ENCODE measurements around the gene ZFAND3.

The ZFAND3 gene

GRCh38 chr6:38176797-38177751 lies 357.5 kb downstream of the ZFAND3 start:
- no peak for DNase-seq (ENCODE audit: low read depth, low spot score)
- H3K4me3 ChIP-seq (ENCODE audit: low read length), result no peak overlapping the region

- DNase-seq (ENCODE audit: low read depth, low spot score), result no peak
- H3K4me3 ChIP-seq (ENCODE audit: low read length), result no peak overlapping the region
These were observed 358.5 kb downstream of the ZFAND3 start for GRCh38 chr6:38177882-38178583.

GRCh38 chr6:38178584-38178886 lies 359.0 kb downstream of the ZFAND3 start:
- H3K4me3 ChIP-seq (ENCODE audit: low read length), result no peak overlapping the region
- DNase-seq (ENCODE audit: low read depth, low spot score), result no peak

- no peak for DNase-seq (ENCODE audit: low read depth, low spot score)
- H3K4me3 ChIP-seq (ENCODE audit: low read length), result no peak overlapping the region
These were observed 359.8 kb downstream of the ZFAND3 start for GRCh38 chr6:38179300-38179699.

- no peak for DNase-seq (ENCODE audit: low read depth, low spot score)
These were observed 360.4 kb downstream of the ZFAND3 start for GRCh38 chr6:38179794-38180430.

GRCh38 chr6:38180586-38180985 lies 361.1 kb downstream of the ZFAND3 start:
- no peak overlapping the region for H3K4me3 ChIP-seq (ENCODE audit: low read length)
- DNase-seq (ENCODE audit: low read depth, low spot score), result no peak

More at GRCh38 chr6:38179794-38180430, 360.4 kb downstream of the ZFAND3 start:
- H3K4me3 ChIP-seq (ENCODE audit: low read length), result no peak overlapping the region

GRCh38 chr6:38182426-38182825 lies 362.9 kb downstream of the ZFAND3 start:
- DNase-seq (ENCODE audit: low read depth, low spot score), result no peak
- no peak overlapping the region for H3K4me3 ChIP-seq (ENCODE audit: low read length)

- no peak overlapping the region for H3K4me3 ChIP-seq (ENCODE audit: low read length)
- no peak for DNase-seq (ENCODE audit: low read depth, low spot score)
These were observed 364.5 kb downstream of the ZFAND3 start for GRCh38 chr6:38183856-38184584.

- no peak for DNase-seq (ENCODE audit: low read depth, low spot score)
These were observed 365.1 kb downstream of the ZFAND3 start for GRCh38 chr6:38184585-38185080.

GRCh38 chr6:38185244-38185643 lies 365.7 kb downstream of the ZFAND3 start:
- DNase-seq (ENCODE audit: low read depth, low spot score), result no peak
- no peak overlapping the region for H3K4me3 ChIP-seq (ENCODE audit: low read length)

More at GRCh38 chr6:38184585-38185080, 365.1 kb downstream of the ZFAND3 start:
- H3K4me3 ChIP-seq (ENCODE audit: low read length), result no peak overlapping the region

- no peak for DNase-seq (ENCODE audit: low read depth, low spot score)
- H3K4me3 ChIP-seq (ENCODE audit: low read length), result no peak overlapping the region
These were observed 366.2 kb downstream of the ZFAND3 start for GRCh38 chr6:38185752-38186151.

- no peak overlapping the region for H3K4me3 ChIP-seq (ENCODE audit: low read length)
These were observed 367.8 kb downstream of the ZFAND3 start for GRCh38 chr6:38187325-38187724.

GRCh38 chr6:38187811-38188590 lies 368.5 kb downstream of the ZFAND3 start:
- DNase-seq (ENCODE audit: low read depth, low spot score), result no peak
- no peak overlapping the region for H3K4me3 ChIP-seq (ENCODE audit: low read length)

More at GRCh38 chr6:38187325-38187724, 367.8 kb downstream of the ZFAND3 start:
- DNase-seq (ENCODE audit: low read depth, low spot score), result no peak

GRCh38 chr6:38188677-38189335 lies 369.3 kb downstream of the ZFAND3 start:
- H3K4me3 ChIP-seq (ENCODE audit: low read length), result no peak overlapping the region
- DNase-seq (ENCODE audit: low read depth, low spot score), result no peak

- no peak for DNase-seq (ENCODE audit: low read depth, low spot score)
- no peak overlapping the region for H3K4me3 ChIP-seq (ENCODE audit: low read length)
These were observed 371.9 kb downstream of the ZFAND3 start for GRCh38 chr6:38191418-38191817.

- DNase-seq (ENCODE audit: low read depth, low spot score), result no peak
- H3K4me3 ChIP-seq (ENCODE audit: low read length), result no peak overlapping the region
These were observed 372.5 kb downstream of the ZFAND3 start for GRCh38 chr6:38192011-38192410.

- DNase-seq (ENCODE audit: low read depth, low spot score), result no peak
- no peak overlapping the region for H3K4me3 ChIP-seq (ENCODE audit: low read length)
These were observed 373.0 kb downstream of the ZFAND3 start for GRCh38 chr6:38192487-38192886.

- no peak overlapping the region for H3K4me3 ChIP-seq (ENCODE audit: low read length)
- no peak for DNase-seq (ENCODE audit: low read depth, low spot score)
These were observed 373.5 kb downstream of the ZFAND3 start for GRCh38 chr6:38193051-38193450.
